A549 (cell line): ENCODE measurements around the gene GIMAP1.

Experiments used
- CBX8 ChIP-seq: fragments of 200-600 bp; sonication (generic); IDR thresholded peaks from 2 replicates; pipeline ENCODE4 v1.6.1; 2016
- CEBPB ChIP-seq, 2 experiments: fragments of >200 bp in 1 of 2; sonication (Bioruptor Twin) in 1 of 2; formaldehyde crosslinking in 1 of 2; IDR thresholded peaks; 2 replicates each; pipeline ENCODE4 v1.6.1; 2012 to 2016
- KDM5A ChIP-seq: fragments of 200-600 bp; sonication (generic); IDR thresholded peaks from 2 replicates; pipeline ENCODE4 v1.6.1; 2016; ENCODE audit warnings: antibody characterized with exemption, mild to moderate bottlenecking
- MAZ ChIP-seq: fragments of 150-350 bp; IDR thresholded peaks from 2 replicates; pipeline ENCODE4 v1.6.1; 2014; ENCODE audit warnings: antibody characterized with exemption, low read depth, low read length, borderline replicate concordance
- NR3C1 ChIP-seq: fragments of >200 bp; sonication (Bioruptor Twin); formaldehyde crosslinking; IDR thresholded peaks from 3 replicates; pipeline ENCODE4 v1.6.1; 2017
- POLR2A ChIP-seq: IDR thresholded peaks from 2 replicates; pipeline ENCODE4 v1.6.1; 2012; ENCODE audit warnings: mild to moderate bottlenecking, low read length
- RAD21 ChIP-seq, 2 experiments: fragments of >200 bp in 1 of 2; sonication (Bioruptor Twin) in 1 of 2; formaldehyde crosslinking in 1 of 2; IDR thresholded peaks in 1 of 2; conservative IDR thresholded peaks in 1 of 2; 2 replicates in 1 of 2; 3 replicates in 1 of 2; pipeline ENCODE4 v1.6.1; 2012 to 2018; ENCODE audit warnings: inconsistent platforms in 1 of 2
- REST ChIP-seq: fragments of 200-600 bp; sonication (generic); IDR thresholded peaks from 2 replicates; pipeline ENCODE4 v1.6.1; 2016; ENCODE audit warnings: antibody characterized with exemption, mild to moderate bottlenecking, moderate library complexity
- SMC3 ChIP-seq: fragments of >200 bp; sonication (Bioruptor Twin); formaldehyde crosslinking; IDR thresholded peaks from 3 replicates; pipeline ENCODE4 v1.6.1; 2018; ENCODE audit warnings: inconsistent platforms
- TF ChIP-seq, protein P1 (sequence below): fragments of >200 bp; sonication (Bioruptor Twin); formaldehyde crosslinking; IDR thresholded peaks from 3 replicates; pipeline ENCODE4 v1.5.1; 2016
- TF ChIP-seq, protein P2 (sequence below): fragments of 150-350 bp; IDR thresholded peaks from 2 replicates; pipeline ENCODE4 v1.6.1; 2014; ENCODE audit warnings: low read depth, mild to moderate bottlenecking, low read length
- TF ChIP-seq, protein P3 (sequence below): IDR thresholded peaks from 2 replicates; pipeline ENCODE4 v1.6.1; 2012

GRCh38 chr7:150733482-150734095 is 17.2 kb downstream of the GIMAP1 start:
- no peak for TF ChIP-seq CBX8
- no peak for TF ChIP-seq REST
- no peak for TF ChIP-seq POLR2A
- TF ChIP-seq, protein P1, sequence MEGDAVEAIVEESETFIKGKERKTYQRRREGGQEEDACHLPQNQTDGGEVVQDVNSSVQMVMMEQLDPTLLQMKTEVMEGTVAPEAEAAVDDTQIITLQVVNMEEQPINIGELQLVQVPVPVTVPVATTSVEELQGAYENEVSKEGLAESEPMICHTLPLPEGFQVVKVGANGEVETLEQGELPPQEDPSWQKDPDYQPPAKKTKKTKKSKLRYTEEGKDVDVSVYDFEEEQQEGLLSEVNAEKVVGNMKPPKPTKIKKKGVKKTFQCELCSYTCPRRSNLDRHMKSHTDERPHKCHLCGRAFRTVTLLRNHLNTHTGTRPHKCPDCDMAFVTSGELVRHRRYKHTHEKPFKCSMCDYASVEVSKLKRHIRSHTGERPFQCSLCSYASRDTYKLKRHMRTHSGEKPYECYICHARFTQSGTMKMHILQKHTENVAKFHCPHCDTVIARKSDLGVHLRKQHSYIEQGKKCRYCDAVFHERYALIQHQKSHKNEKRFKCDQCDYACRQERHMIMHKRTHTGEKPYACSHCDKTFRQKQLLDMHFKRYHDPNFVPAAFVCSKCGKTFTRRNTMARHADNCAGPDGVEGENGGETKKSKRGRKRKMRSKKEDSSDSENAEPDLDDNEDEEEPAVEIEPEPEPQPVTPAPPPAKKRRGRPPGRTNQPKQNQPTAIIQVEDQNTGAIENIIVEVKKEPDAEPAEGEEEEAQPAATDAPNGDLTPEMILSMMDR, result no peak
- no peak for TF ChIP-seq MAZ
- TF ChIP-seq, protein P2, sequence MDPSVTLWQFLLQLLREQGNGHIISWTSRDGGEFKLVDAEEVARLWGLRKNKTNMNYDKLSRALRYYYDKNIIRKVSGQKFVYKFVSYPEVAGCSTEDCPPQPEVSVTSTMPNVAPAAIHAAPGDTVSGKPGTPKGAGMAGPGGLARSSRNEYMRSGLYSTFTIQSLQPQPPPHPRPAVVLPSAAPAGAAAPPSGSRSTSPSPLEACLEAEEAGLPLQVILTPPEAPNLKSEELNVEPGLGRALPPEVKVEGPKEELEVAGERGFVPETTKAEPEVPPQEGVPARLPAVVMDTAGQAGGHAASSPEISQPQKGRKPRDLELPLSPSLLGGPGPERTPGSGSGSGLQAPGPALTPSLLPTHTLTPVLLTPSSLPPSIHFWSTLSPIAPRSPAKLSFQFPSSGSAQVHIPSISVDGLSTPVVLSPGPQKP, result no peak
- TF ChIP-seq CEBPB (IDR thresholded peaks at IDR 0.05), result no peak
- no peak for TF ChIP-seq NR3C1
- TF ChIP-seq SMC3, result no peak
- TF ChIP-seq, protein P3, sequence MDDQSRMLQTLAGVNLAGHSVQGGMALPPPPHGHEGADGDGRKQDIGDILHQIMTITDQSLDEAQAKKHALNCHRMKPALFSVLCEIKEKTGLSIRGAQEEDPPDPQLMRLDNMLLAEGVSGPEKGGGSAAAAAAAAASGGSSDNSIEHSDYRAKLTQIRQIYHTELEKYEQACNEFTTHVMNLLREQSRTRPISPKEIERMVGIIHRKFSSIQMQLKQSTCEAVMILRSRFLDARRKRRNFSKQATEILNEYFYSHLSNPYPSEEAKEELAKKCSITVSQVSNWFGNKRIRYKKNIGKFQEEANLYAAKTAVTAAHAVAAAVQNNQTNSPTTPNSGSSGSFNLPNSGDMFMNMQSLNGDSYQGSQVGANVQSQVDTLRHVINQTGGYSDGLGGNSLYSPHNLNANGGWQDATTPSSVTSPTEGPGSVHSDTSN, result no peak
- no peak for TF ChIP-seq KDM5A
- no peak for TF ChIP-seq RAD21 (conservative IDR thresholded peaks at IDR 0.05 in 1 of 2, IDR thresholded peaks at IDR 0.05 in 1 of 2)
